HCT116 (cell line): ENCODE results near the gene NMRAL1. TPM values are rescaled to one million over a fixed set of nuclear protein-coding genes. Genes with fewer than 3 reads are reported as not detected.

Experiments used
- ATAC-seq: fragments of 200-7000 bp; cut with Tn5 transposase; 2 replicates; pipeline ENCODE4 v1.9.1; 2020; ENCODE audit warnings: mild to moderate bottlenecking, moderate library complexity
- BruUV-seq: library from RNA; stranded (reverse); fragments of 400-500 nt; replicated peaks from 2 replicates; lab custom pipeline; 2021; lab: Mats Ljungman, UMichigan
- CTCF ChIA-PET: fragments of 300-600 bp; sonication (Branson Sonifier 250); formaldehyde crosslinking; loops from one replicate; lab custom pipeline; 2021; ENCODE audit warnings: antibody characterized with exemption; lab: Charles Lee
- POLR2A ChIA-PET: fragments of 300-600, 350-600 bp; sonication (Branson Sonifier 250); formaldehyde crosslinking; loops from one replicate; lab custom pipeline; 2021; ENCODE audit warnings: antibody characterized with exemption; lab: Charles Lee
- RAD21 ChIA-PET, 2 experiments: fragments of 300-600 bp; sonication (Branson Sonifier 250); formaldehyde crosslinking; loops; one replicate each; lab custom pipeline; 2023; ENCODE audit warnings: low total read pairs in 2 of 2; ENCODE audit not compliant: uncharacterized antibody in 2 of 2, unreplicated experiment in 2 of 2, low non-redundant PET in 1 of 2; lab: Charles Lee
- DNase-seq: peaks from one replicate; pipeline ENCODE4 v3.0.0-alpha.2; 2010; ENCODE audit warnings: low read depth, low spot score
- H2AFZ ChIP-seq: fragments of 200-600 bp; shearing (Covaris generic), sonication (generic); 2 replicates; pipeline ENCODE4 v1.6.1; 2017; ENCODE audit warnings: low read depth, mixed run types, mixed read lengths, antibody characterized with exemption, low read length; ENCODE audit not compliant: poor library complexity, severe bottlenecking
- H3K27ac ChIP-seq: 2 replicates; pipeline ENCODE4 v1.5.1; 2012; ENCODE audit warnings: low read depth, low read length
- H3K27me3 ChIP-seq: fragments of 200-600 bp; sonication (generic); 2 replicates; pipeline ENCODE4 v1.6.1; 2016; ENCODE audit warnings: mixed run types, low read length, mixed read lengths; ENCODE audit not compliant: insufficient read depth
- H3K36me3 ChIP-seq, 2 experiments: fragments of 200-500 bp in 1 of 2; fragments of 200-600 bp in 1 of 2; sonication (Bioruptor generic) in 1 of 2; sonication (generic) in 1 of 2; 2 replicates each; pipeline versions ENCODE4 v1.5.1 to v1.6.1; 2014 to 2016; ENCODE audit warnings: low read length in 2 of 2, inconsistent platforms in 1 of 2, mixed read lengths in 1 of 2, mixed run types in 1 of 2; ENCODE audit not compliant: insufficient read depth in 2 of 2, control insufficient read depth in 1 of 2
- H3K4me1 ChIP-seq, 2 experiments: fragments of 200-600 bp in 1 of 2; sonication (generic) in 1 of 2; 2 replicates each; pipeline versions ENCODE4 v1.5.1 to v1.6.1; 2012 to 2017; ENCODE audit warnings: low read length in 2 of 2, inconsistent platforms in 1 of 2, mild to moderate bottlenecking in 1 of 2, mixed read lengths in 1 of 2, mixed run types in 1 of 2, moderate library complexity in 1 of 2; ENCODE audit not compliant: insufficient read depth in 2 of 2, control insufficient read depth in 1 of 2
- H3K4me2 ChIP-seq: fragments of 200-600 bp; sonication (generic); 2 replicates; pipeline ENCODE4 v1.6.1; 2017; ENCODE audit warnings: mixed run types, low read length, mixed read lengths
- H3K4me3 ChIP-seq, 2 experiments: fragments of 200-600 bp in 1 of 2; sonication (generic) in 1 of 2; replicated peaks in 1 of 2; 2 replicates each; pipeline ENCODE4 v1.5.1; 2011 to 2016; ENCODE audit warnings: low read length in 2 of 2, control low read depth in 1 of 2, low read depth in 1 of 2, mild to moderate bottlenecking in 1 of 2, mixed read lengths in 1 of 2, mixed run types in 1 of 2
- H3K79me2 ChIP-seq: fragments of 200-600 bp; sonication (generic); 2 replicates; pipeline ENCODE4 v1.6.1; 2017; ENCODE audit warnings: mild to moderate bottlenecking, mixed run types, low read length, moderate library complexity, mixed read lengths; ENCODE audit not compliant: insufficient read depth
- H3K9ac ChIP-seq: fragments of 200-600 bp; sonication (generic); 2 replicates; pipeline ENCODE4 v1.6.1; 2016; ENCODE audit warnings: low read length, mixed read lengths
- H3K9me2 ChIP-seq: fragments of 200-600 bp; sonication (generic), shearing (Covaris generic); 2 replicates; pipeline ENCODE4 v1.6.1; 2017; ENCODE audit warnings: mixed run types, mild to moderate bottlenecking, moderate library complexity; ENCODE audit not compliant: insufficient read depth
- H3K9me3 ChIP-seq, 2 experiments: fragments of 200-500 bp in 1 of 2; fragments of 200-600 bp in 1 of 2; sonication (Bioruptor generic) in 1 of 2; sonication (generic) in 1 of 2; 2 replicates each; pipeline ENCODE4 v1.6.1; 2014 to 2017; ENCODE audit warnings: low read length in 2 of 2, mixed read lengths in 2 of 2, inconsistent platforms in 1 of 2, low read depth in 1 of 2, mild to moderate bottlenecking in 1 of 2, mixed run types in 1 of 2, moderate library complexity in 1 of 2; ENCODE audit not compliant: control insufficient read depth in 1 of 2, insufficient read depth in 1 of 2
- H4K20me1 ChIP-seq: fragments of 200-600 bp; sonication (generic), shearing (Covaris generic); 2 replicates; pipeline ENCODE4 v1.6.1; 2017; ENCODE audit warnings: mixed run types, mild to moderate bottlenecking, moderate library complexity; ENCODE audit not compliant: insufficient read depth
- CEBPB ChIP-seq: IDR thresholded peaks from 2 replicates; pipeline ENCODE4 v1.6.1; 2012; ENCODE audit warnings: low read depth
- EZH2 ChIP-seq: fragments of 200-600 bp; sonication (generic); IDR thresholded peaks from 2 replicates; pipeline ENCODE4 v1.6.1; 2017; ENCODE audit warnings: antibody characterized with exemption, mixed run types
- EZH2phosphoT487 ChIP-seq: fragments of 200-600 bp; IDR thresholded peaks from 2 replicates; pipeline ENCODE4 v1.6.1; 2018; ENCODE audit warnings: antibody characterized with exemption, borderline replicate concordance
- REST ChIP-seq: IDR thresholded peaks from 2 replicates; pipeline ENCODE4 v1.6.1; 2012; ENCODE audit warnings: low read depth
- SRF ChIP-seq: IDR thresholded peaks from 2 replicates; pipeline ENCODE4 v1.6.1; 2012; ENCODE audit warnings: low read depth
- YY1 ChIP-seq: IDR thresholded peaks from 2 replicates; pipeline ENCODE4 v1.6.1; 2011; ENCODE audit warnings: low read length, low read depth, moderate library complexity, mild to moderate bottlenecking; ENCODE audit not compliant: insufficient replicate concordance; ENCODE audit errors: extremely low read depth
- intact Hi-C: fragments of 100-400 bp; cut with micrococcal nuclease; formaldehyde crosslinking; loops from 2 replicates; pipeline ENCODE4 v1.10.0; 2022
- total RNA-seq: library from RNA; stranded (reverse); gene quantifications from one replicate; pipeline ENCODE4 v1.2.1, GENCODE V29; 2021; ENCODE audit not compliant: unreplicated experiment

NMRAL1 gene
- total RNA-seq, 1 experiment from 2014 or later, result 76.7 TPM

DNA sequence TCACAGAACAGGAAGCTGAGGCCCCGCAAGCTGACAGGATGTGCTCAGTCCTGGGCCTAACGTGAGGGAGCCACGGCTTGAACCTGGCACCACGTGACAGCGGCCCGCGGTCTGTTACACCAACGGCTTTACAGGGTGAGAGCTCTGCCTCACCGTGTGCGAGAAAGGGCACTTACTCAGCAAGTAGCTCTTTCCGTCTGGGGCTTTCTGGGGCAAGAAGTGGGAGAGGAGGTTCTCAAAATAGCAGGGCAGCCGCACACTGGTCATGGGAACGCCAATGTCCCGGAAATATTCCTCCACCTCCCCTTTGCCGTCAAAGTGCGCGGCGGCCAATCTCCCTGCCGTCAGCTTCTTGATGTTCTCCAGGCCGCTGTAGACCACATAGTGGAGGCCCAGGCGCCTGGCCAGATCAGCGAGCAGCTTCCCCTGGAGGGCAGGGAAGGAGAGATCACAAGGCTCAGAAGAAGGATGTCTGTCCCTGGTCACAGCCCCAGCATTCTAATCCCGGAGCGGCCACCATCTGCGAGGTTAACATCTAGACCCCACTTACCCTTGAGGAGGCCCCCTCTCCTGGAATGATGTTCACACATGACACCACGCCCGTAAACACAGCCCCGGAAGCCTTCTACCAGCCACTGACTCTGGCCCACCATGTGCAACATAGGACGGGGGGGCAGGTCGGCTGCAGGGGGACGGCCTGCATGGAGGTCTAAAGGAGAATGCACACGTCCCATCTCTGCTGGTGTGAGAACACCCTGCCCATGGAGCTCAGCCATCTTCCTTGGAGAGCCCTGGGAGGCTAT, 8.2 kb downstream of the NMRAL1 start:
- Histone ChIP-seq H3K4me3 (no peak overlapping the region), H2AFZ (no peak overlapping the region), H3K27me3 (no peaks in the 10 kb centered on the region)
- ATAC-seq, result no peak
- intact Hi-C loops, result no loop called here
- no peak for TF ChIP-seq REST
- TF ChIP-seq EZH2phosphoT487, result no peak
- no peak for TF ChIP-seq YY1
- TF ChIP-seq CEBPB, result no peak
- TF ChIP-seq SRF, result no peak
- no peak for TF ChIP-seq EZH2
- TF ChIP-seq, all 23 proteins: peak for 0
- no peaks in the 10 kb centered on the region for H3K9me3 ChIP-seq
- RAD21 ChIA-PET, result no interaction called here
- H3K9ac ChIP-seq, result no peak overlapping the region
- H3K9me2 ChIP-seq, result no peaks in the 10 kb centered on the region
- no peak overlapping the region for H3K4me2 ChIP-seq
- POLR2A ChIA-PET, result no interaction called here
- no peaks in the 10 kb centered on the region for H4K20me1 ChIP-seq
- CTCF ChIA-PET, result no interaction called here
- no TSS peak for BruUV-seq
- peaks cover 0 to 24% of the 10 kb centered on the region in 2 experiments; a peak in 3 of 4 replicates for H3K4me1 ChIP-seq
- no peak overlapping the region; the same call in 1 of the 2 replicates for H3K27ac ChIP-seq
- 0 out of 2 replicates have a peak, but pooled peaks cover under 1% of the 10 kb centered on the region for H3K79me2 ChIP-seq
- DNase-seq, result no peak
- peaks cover 23 to 24% of the 10 kb centered on the region in 2 experiments; a peak in 3 of 4 replicates for H3K36me3 ChIP-seq
